GM12878 (cell line): Measurements from ENCODE around the gene SMOC1. TPM values are rescaled to one million over a fixed set of nuclear protein-coding genes. Genes with fewer than 3 reads are reported as not detected.

ENCODE experiments used
- ATAC-seq: fragments of 200-7000 bp; cut with Tn5 transposase; 3 replicates; pipeline ENCODE4 v1.9.1; 2020; ENCODE audit warnings: mild to moderate bottlenecking, moderate library complexity
- BruUV-seq: library from RNA; stranded (reverse); fragments of 400-500 nt; replicated peaks from 2 replicates; lab custom pipeline; 2021; lab: Mats Ljungman, UMichigan
- CTCF ChIA-PET: fragments of 300-600 bp; sonication (Branson Sonifier 250); formaldehyde crosslinking; extraction: SDS; loops from one replicate; lab custom pipeline; 2021; ENCODE audit warnings: inconsistent platforms; lab: Yijun Ruan, JAX
- POLR2A ChIA-PET: fragments of 350-600 bp; formaldehyde crosslinking; extraction: SDS; loops from one replicate; lab custom pipeline; 2021; ENCODE audit warnings: inconsistent platforms; lab: Charles Lee
- RAD21 ChIA-PET: fragments of 300-600 bp; sonication (Branson Sonifier 250); formaldehyde crosslinking; loops from one replicate; lab custom pipeline; 2023; ENCODE audit warnings: antibody characterized with exemption; ENCODE audit not compliant: unreplicated experiment; lab: Charles Lee
- SMC1A ChIA-PET: fragments of 300-600 bp; sonication (Branson Sonifier 250); formaldehyde crosslinking; loops from one replicate; lab custom pipeline; 2023; ENCODE audit not compliant: unreplicated experiment, uncharacterized antibody; lab: Charles Lee
- DNase-seq: peaks from one replicate; pipeline ENCODE4 v3.0.0-alpha.2; 2011; ENCODE audit warnings: low read depth, low spot score
- FAIRE-seq: peaks from 3 replicates; lab custom pipeline; 2011; peaks lifted over from hg19 to GRCh38; lab: Jason Lieb, UNC
- H2AFZ ChIP-seq: 2 replicates; pipeline ENCODE4 v1.6.0; 2011; ENCODE audit warnings: low read depth, low read length, control low read depth; ENCODE audit not compliant: control insufficient read depth
- H3K27ac ChIP-seq: 2 replicates; pipeline ENCODE4 v1.5.1; 2011; ENCODE audit warnings: control low read depth; ENCODE audit not compliant: control insufficient read depth, insufficient read depth
- H3K27me3 ChIP-seq, 2 experiments: replicated peaks in 1 of 2; 2 replicates each; pipeline versions ENCODE4 v1.6.0 to v1.6.1; 2011; ENCODE audit warnings: low read length in 1 of 2; ENCODE audit not compliant: control insufficient read depth in 2 of 2, insufficient read depth in 2 of 2
- H3K36me3 ChIP-seq, 2 experiments: 2 replicates each; pipeline ENCODE4 v1.5.1; 2011; ENCODE audit warnings: low read length in 1 of 2; ENCODE audit not compliant: control insufficient read depth in 2 of 2, insufficient read depth in 2 of 2
- H3K4me1 ChIP-seq: 2 replicates; pipeline ENCODE4 v1.6.1; 2011; ENCODE audit warnings: mild to moderate bottlenecking, low read length, moderate library complexity, mixed read lengths; ENCODE audit not compliant: control insufficient read depth, insufficient read depth
- H3K4me2 ChIP-seq: 2 replicates; pipeline ENCODE4 v1.6.0; 2011; ENCODE audit warnings: control low read depth; ENCODE audit not compliant: control insufficient read depth, insufficient read depth
- H3K4me3 ChIP-seq: fragments of 200-600 bp; sonication (generic); 2 replicates; pipeline ENCODE4 v1.5.1; 2016
- H3K79me2 ChIP-seq: 2 replicates; pipeline ENCODE4 v1.6.0; 2011; ENCODE audit warnings: low read length; ENCODE audit not compliant: control insufficient read depth, insufficient read depth
- H3K9ac ChIP-seq: 2 replicates; pipeline ENCODE4 v1.8.0; 2011; ENCODE audit warnings: low read length, control low read depth, mixed read lengths; ENCODE audit not compliant: control insufficient read depth, insufficient read depth
- H3K9me3 ChIP-seq: replicated peaks from 3 replicates; pipeline ENCODE4 v1.5.1; 2011; ENCODE audit warnings: mild to moderate bottlenecking, low read length; ENCODE audit not compliant: control insufficient read depth, insufficient read depth
- H4K20me1 ChIP-seq: 2 replicates; pipeline ENCODE4 v1.6.0; 2011; ENCODE audit not compliant: control insufficient read depth, insufficient read depth
- ASH2L ChIP-seq: fragments of 300-600, 200-600 bp; sonication (generic); IDR thresholded peaks from 2 replicates; pipeline ENCODE4 v1.6.1; 2017; ENCODE audit warnings: low read depth, mild to moderate bottlenecking, borderline replicate concordance
- ATF3 ChIP-seq: IDR thresholded peaks from 2 replicates; pipeline ENCODE4 v1.6.1; 2011; ENCODE audit warnings: low read depth, mild to moderate bottlenecking, low read length, moderate library complexity, borderline replicate concordance; ENCODE audit errors: extremely low read depth
- BHLHE40 ChIP-seq, 2 experiments: fragments of 450-650 bp in 1 of 2; IDR thresholded peaks; 2 replicates each; pipeline ENCODE4 v1.6.1; 2011 to 2017; ENCODE audit warnings: low read depth in 2 of 2, borderline replicate concordance in 1 of 2, improper control_type of control experiment in 1 of 2, low read length in 1 of 2, mild to moderate bottlenecking in 1 of 2
- CEBPB ChIP-seq, 2 experiments: fragments of 150-350 bp in 1 of 2; IDR thresholded peaks; 2 replicates each; pipeline ENCODE4 v1.6.1; 2012 to 2014; ENCODE audit warnings: low read depth in 2 of 2, low read length in 2 of 2, borderline replicate concordance in 1 of 2, inconsistent platforms in 1 of 2
- CHD2 ChIP-seq: IDR thresholded peaks from 2 replicates; pipeline ENCODE4 v1.6.1; 2011; ENCODE audit warnings: low read depth, low read length, improper control_type of control experiment, borderline replicate concordance
- KDM1A ChIP-seq: fragments of 200-600 bp; sonication (generic); IDR thresholded peaks from 2 replicates; pipeline ENCODE4 v1.6.1; 2016; ENCODE audit warnings: borderline replicate concordance
- KLF5 ChIP-seq: fragments of 450-650 bp; IDR thresholded peaks from 2 replicates; pipeline ENCODE4 v1.6.1; 2014; ENCODE audit warnings: mild to moderate bottlenecking; ENCODE audit not compliant: partially characterized antibody
- RCOR1 ChIP-seq: conservative IDR thresholded peaks from 2 replicates; pipeline ENCODE4 v1.6.1; 2012; ENCODE audit warnings: low read depth, low read length, improper control_type of control experiment
- SIN3A ChIP-seq: IDR thresholded peaks from 2 replicates; pipeline ENCODE4 v1.6.1; 2012; ENCODE audit warnings: low read depth, low read length, improper control_type of control experiment
- TCF12 ChIP-seq: IDR thresholded peaks from 2 replicates; pipeline ENCODE4 v1.6.1; 2011; ENCODE audit warnings: low read depth, mild to moderate bottlenecking, low read length
- ZNF207 ChIP-seq: fragments of 450-650 bp; IDR thresholded peaks from 2 replicates; pipeline ENCODE4 v1.6.1; 2014; ENCODE audit warnings: antibody characterized with exemption, mild to moderate bottlenecking, borderline replicate concordance
- WGBS: methylation state at CpG from one replicate; pipeline ENCODE4 v1.1.6; 2016; ENCODE audit warnings: low lambda C conversion rate; ENCODE audit not compliant: insufficient replicate concordance, insufficient coverage; ENCODE audit errors: missing lambda C conversion rate; 5-methylcytosine and 5-hydroxymethylcytosine counted together
- in situ Hi-C: fragments of 300-500 bp; cut with MboI; formaldehyde crosslinking; loops from 9 replicates; pipeline ENCODE4 v1.14.3; 2018; ENCODE audit warnings: mixed read lengths
- intact Hi-C: fragments of 100-400 bp; cut with micrococcal nuclease; formaldehyde crosslinking; loops from one replicate; pipeline ENCODE4 v1.14.2; 2022; ENCODE audit not compliant: unreplicated experiment
- polyA plus RNA-seq, 11 experiments: library from polyadenylated mRNA; depleted of rRNA in 4 of 11; unstranded in 6 of 11; stranded (reverse) in 5 of 11; fragments of >200 nt; fragmentation: Nextera tagmentation in 4 of 11; fragmentation: Illumina TruSeq in 1 of 11; extraction: Ambion mirVana in 4 of 11; extraction: Trizol in 1 of 11; gene quantifications; 1 replicate in 1 of 11; 2 replicates in 10 of 11; pipeline versions ENCODE4 v1.2.1 to v1.2.3, GENCODE V29; 2011 to 2016; ENCODE audit warnings: inconsistent platforms in 2 of 11, missing spikeins in 2 of 11, low read depth in 1 of 11
- total RNA-seq, 4 experiments: library from RNA; depleted of rRNA in 3 of 4; stranded (reverse); fragments of >200 nt in 3 of 4; fragmentation: Illumina TruSeq in 1 of 4; extraction: Trizol in 1 of 4; gene quantifications; 2 replicates each; pipeline versions ENCODE4 v1.2.1 to v1.2.3, GENCODE V29; 2013 to 2021
- TF ChIP-seq, protein P1 (sequence below): fragments of 450-650 bp; IDR thresholded peaks from 2 replicates; pipeline ENCODE4 v1.6.1; 2017; ENCODE audit warnings: mild to moderate bottlenecking, moderate library complexity
- TF ChIP-seq, protein P2 (sequence below): fragments of 450-650 bp; IDR thresholded peaks from 2 replicates; pipeline ENCODE4 v1.6.1; 2017; ENCODE audit warnings: mild to moderate bottlenecking
- TF ChIP-seq, protein P3 (sequence below): fragments of 450-650 bp; IDR thresholded peaks from 2 replicates; pipeline ENCODE4 v1.6.1; 2017; ENCODE audit warnings: borderline replicate concordance

The SMOC1 gene
- total and polyA plus RNA-seq, 10 of the 15 experiments (the other 5 are each of a cell fraction or from before 2014, with no cell fraction given) = 0.03 to 0.26 (median 0.14) TPM; not detected in 7

GRCh38 chr14:70011708-70012107, 132.5 kb downstream of the SMOC1 start:
- in situ Hi-C loops = no loop called here
- Histone ChIP-seq H3K9ac (no peak overlapping the region), H3K9me3 (no peaks in the 10 kb centered on the region; the same call in 2 of the 3 replicates), H3K4me3 (no peak overlapping the region), H3K4me1 (peaks cover 24% of the 10 kb centered on the region), H3K27ac (no peak overlapping the region; the same call in 1 of the 2 replicates), H3K4me2 (no peak overlapping the region), H2AFZ (peak overlapping the region; percentile 37; the same call in 1 of the 2 replicates), H3K79me2 (no peaks in the 10 kb centered on the region), H3K27me3 (no peaks in the 10 kb centered on the region), H4K20me1 (no peaks in the 10 kb centered on the region; the same call in 1 of the 2 replicates), H3K36me3 (no peaks in the 10 kb centered on the region)
- ChIA-PET RAD21 (no interaction called here), SMC1A (interaction anchor here (1.1 to 1.7 kb wide), 2 partner anchors 17 to 61 kb away, joined by 4 to 7 read pairs; no protein-coding TSS in a partner anchor), POLR2A (no interaction called here), CTCF (interaction anchor here (0.7 to 3.5 kb wide), 8 partner anchors 11 to 281 kb away, joined by 3 to 27 read pairs (median 8); no protein-coding TSS in a partner anchor)
- DNase-seq (no peak), FAIRE-seq (no peak), ATAC-seq (no peak)
- BruUV-seq = no TSS peak
- 67% methylated on average over 7 of the region's 7 CpGs for WGBS
- intact Hi-C loops = loop anchor here (5.0 kb wide), 2 partner anchors 134 to 279 kb away; partner anchors contain the start of gene SMOC1
- TF ChIP-seq ATF3 (no peak), CHD2 (no peak), SIN3A (no peak), ZNF207 (no peak), KLF5 (no peak), CEBPB (IDR thresholded peaks at IDR 0.05; ENCODE audit: borderline replicate concordance in 1 of 2, low read depth in 2 of 2, low read length in 2 of 2) (no peak), BHLHE40 (IDR thresholded peaks at IDR 0.05; ENCODE audit: borderline replicate concordance in 1 of 2, low read depth in 2 of 2, low read length in 1 of 2) (no peak), TCF12 (no peak), KDM1A (no peak), ASH2L (no peak), RCOR1 (no peak)
- TF ChIP-seq, protein P1, sequence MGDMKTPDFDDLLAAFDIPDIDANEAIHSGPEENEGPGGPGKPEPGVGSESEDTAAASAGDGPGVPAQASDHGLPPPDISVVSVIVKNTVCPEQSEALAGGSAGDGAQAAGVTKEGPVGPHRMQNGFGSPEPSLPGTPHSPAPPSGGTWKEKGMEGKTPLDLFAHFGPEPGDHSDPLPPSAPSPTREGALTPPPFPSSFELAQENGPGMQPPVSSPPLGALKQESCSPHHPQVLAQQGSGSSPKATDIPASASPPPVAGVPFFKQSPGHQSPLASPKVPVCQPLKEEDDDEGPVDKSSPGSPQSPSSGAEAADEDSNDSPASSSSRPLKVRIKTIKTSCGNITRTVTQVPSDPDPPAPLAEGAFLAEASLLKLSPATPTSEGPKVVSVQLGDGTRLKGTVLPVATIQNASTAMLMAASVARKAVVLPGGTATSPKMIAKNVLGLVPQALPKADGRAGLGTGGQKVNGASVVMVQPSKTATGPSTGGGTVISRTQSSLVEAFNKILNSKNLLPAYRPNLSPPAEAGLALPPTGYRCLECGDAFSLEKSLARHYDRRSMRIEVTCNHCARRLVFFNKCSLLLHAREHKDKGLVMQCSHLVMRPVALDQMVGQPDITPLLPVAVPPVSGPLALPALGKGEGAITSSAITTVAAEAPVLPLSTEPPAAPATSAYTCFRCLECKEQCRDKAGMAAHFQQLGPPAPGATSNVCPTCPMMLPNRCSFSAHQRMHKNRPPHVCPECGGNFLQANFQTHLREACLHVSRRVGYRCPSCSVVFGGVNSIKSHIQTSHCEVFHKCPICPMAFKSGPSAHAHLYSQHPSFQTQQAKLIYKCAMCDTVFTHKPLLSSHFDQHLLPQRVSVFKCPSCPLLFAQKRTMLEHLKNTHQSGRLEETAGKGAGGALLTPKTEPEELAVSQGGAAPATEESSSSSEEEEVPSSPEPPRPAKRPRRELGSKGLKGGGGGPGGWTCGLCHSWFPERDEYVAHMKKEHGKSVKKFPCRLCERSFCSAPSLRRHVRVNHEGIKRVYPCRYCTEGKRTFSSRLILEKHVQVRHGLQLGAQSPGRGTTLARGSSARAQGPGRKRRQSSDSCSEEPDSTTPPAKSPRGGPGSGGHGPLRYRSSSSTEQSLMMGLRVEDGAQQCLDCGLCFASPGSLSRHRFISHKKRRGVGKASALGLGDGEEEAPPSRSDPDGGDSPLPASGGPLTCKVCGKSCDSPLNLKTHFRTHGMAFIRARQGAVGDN = no peak
- TF ChIP-seq, protein P2, sequence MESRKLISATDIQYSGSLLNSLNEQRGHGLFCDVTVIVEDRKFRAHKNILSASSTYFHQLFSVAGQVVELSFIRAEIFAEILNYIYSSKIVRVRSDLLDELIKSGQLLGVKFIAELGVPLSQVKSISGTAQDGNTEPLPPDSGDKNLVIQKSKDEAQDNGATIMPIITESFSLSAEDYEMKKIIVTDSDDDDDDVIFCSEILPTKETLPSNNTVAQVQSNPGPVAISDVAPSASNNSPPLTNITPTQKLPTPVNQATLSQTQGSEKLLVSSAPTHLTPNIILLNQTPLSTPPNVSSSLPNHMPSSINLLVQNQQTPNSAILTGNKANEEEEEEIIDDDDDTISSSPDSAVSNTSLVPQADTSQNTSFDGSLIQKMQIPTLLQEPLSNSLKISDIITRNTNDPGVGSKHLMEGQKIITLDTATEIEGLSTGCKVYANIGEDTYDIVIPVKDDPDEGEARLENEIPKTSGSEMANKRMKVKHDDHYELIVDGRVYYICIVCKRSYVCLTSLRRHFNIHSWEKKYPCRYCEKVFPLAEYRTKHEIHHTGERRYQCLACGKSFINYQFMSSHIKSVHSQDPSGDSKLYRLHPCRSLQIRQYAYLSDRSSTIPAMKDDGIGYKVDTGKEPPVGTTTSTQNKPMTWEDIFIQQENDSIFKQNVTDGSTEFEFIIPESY = no peak
- TF ChIP-seq, protein P3, sequence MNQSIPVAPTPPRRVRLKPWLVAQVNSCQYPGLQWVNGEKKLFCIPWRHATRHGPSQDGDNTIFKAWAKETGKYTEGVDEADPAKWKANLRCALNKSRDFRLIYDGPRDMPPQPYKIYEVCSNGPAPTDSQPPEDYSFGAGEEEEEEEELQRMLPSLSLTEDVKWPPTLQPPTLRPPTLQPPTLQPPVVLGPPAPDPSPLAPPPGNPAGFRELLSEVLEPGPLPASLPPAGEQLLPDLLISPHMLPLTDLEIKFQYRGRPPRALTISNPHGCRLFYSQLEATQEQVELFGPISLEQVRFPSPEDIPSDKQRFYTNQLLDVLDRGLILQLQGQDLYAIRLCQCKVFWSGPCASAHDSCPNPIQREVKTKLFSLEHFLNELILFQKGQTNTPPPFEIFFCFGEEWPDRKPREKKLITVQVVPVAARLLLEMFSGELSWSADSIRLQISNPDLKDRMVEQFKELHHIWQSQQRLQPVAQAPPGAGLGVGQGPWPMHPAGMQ = no peak
